Endothelial cell of umbilical vein (primary cell): ENCODE data around the gene MIB1. TPM values are rescaled to one million over a fixed set of nuclear protein-coding genes. Genes with fewer than 3 reads are reported as not detected.
A peak's percentile ranks its signal among the peaks of the same experiment; 100 is the strongest.

ENCODE experiments used
- BruUV-seq: library from RNA; stranded (reverse); fragments of 400-500 nt; replicated peaks from 2 replicates; lab custom pipeline; 2021; lab: Mats Ljungman, UMichigan
- CTCF ChIA-PET: fragments of 300-600, 350-600 bp; sonication (Branson Sonifier 250); formaldehyde crosslinking; loops from one replicate; lab custom pipeline; 2021; ENCODE audit warnings: antibody characterized with exemption, inconsistent platforms; lab: Charles Lee
- POLR2A ChIA-PET: fragments of 300-600, 350-600 bp; sonication (Branson Sonifier 250); formaldehyde crosslinking; loops from one replicate; lab custom pipeline; 2021; ENCODE audit warnings: antibody characterized with exemption, inconsistent platforms; lab: Charles Lee
- DNase-seq: peaks from one replicate; pipeline ENCODE4 v3.0.0-alpha.2; 2011; ENCODE audit warnings: low read depth, low spot score
- FAIRE-seq: peaks from 2 replicates; lab custom pipeline; 2011; peaks lifted over from hg19 to GRCh38; lab: Jason Lieb, UNC
- H2AFZ ChIP-seq: 2 replicates; pipeline ENCODE4 v1.6.0; 2012; ENCODE audit warnings: low read depth, low read length, control low read depth, inconsistent platforms
- H3K27ac ChIP-seq: 2 replicates; pipeline ENCODE4 v1.5.1; 2011; ENCODE audit warnings: low read depth, mild to moderate bottlenecking, control low read depth, low read length, moderate library complexity; ENCODE audit not compliant: insufficient read depth
- H3K27me3 ChIP-seq, 2 experiments: 2 replicates each; pipeline versions ENCODE4 v1.6.0 to v1.6.1; 2011; ENCODE audit warnings: low read length in 2 of 2, mixed read lengths in 1 of 2; ENCODE audit not compliant: control insufficient read depth in 2 of 2, insufficient read depth in 2 of 2
- H3K36me3 ChIP-seq, 2 experiments: 2 replicates in 1 of 2; 3 replicates in 1 of 2; pipeline ENCODE4 v1.5.1; 2011; ENCODE audit warnings: low read length in 2 of 2, mild to moderate bottlenecking in 1 of 2, moderate library complexity in 1 of 2; ENCODE audit not compliant: control insufficient read depth in 2 of 2, insufficient read depth in 2 of 2; ENCODE audit errors: extremely low read depth in 1 of 2
- H3K4me1 ChIP-seq: 3 replicates; pipeline ENCODE4 v1.5.1; 2011; ENCODE audit warnings: mild to moderate bottlenecking, low read length; ENCODE audit not compliant: control insufficient read depth, insufficient read depth; ENCODE audit errors: extremely low read depth
- H3K4me2 ChIP-seq: 2 replicates; pipeline ENCODE4 v1.6.1; 2011; ENCODE audit warnings: low read length, control low read depth, mixed read lengths; ENCODE audit not compliant: insufficient read depth
- H3K4me3 ChIP-seq, 3 experiments: fragments of 200-600 bp in 1 of 3; sonication (generic), shearing (Covaris generic) in 1 of 3; replicated peaks in 1 of 3; 2 replicates each; pipeline ENCODE4 v1.5.1; 2011 to 2016; ENCODE audit warnings: control low read depth in 3 of 3, low read length in 3 of 3, mild to moderate bottlenecking in 2 of 3, inconsistent platforms in 1 of 3, low read depth in 1 of 3, moderate library complexity in 1 of 3; ENCODE audit not compliant: insufficient read depth in 1 of 3
- H3K79me2 ChIP-seq: 2 replicates; pipeline ENCODE4 v1.6.0; 2012; ENCODE audit warnings: low read length, inconsistent platforms; ENCODE audit not compliant: control insufficient read depth, insufficient read depth
- H3K9ac ChIP-seq: replicated peaks from 2 replicates; pipeline ENCODE3; 2011; ENCODE audit warnings: low read length, control low read depth; ENCODE audit not compliant: insufficient read depth; ENCODE audit errors: extremely low read depth
- H3K9me1 ChIP-seq: replicated peaks from 3 replicates; pipeline ENCODE4 v1.6.0; 2011; ENCODE audit warnings: mild to moderate bottlenecking, low read length; ENCODE audit not compliant: control insufficient read depth, insufficient read depth; ENCODE audit errors: extremely low read depth
- H3K9me3 ChIP-seq: replicated peaks from 2 replicates; pipeline ENCODE4 v1.5.1; 2012; ENCODE audit warnings: low read length, inconsistent platforms; ENCODE audit not compliant: control insufficient read depth, insufficient read depth
- H4K20me1 ChIP-seq: replicated peaks from 2 replicates; pipeline ENCODE3; 2011; ENCODE audit warnings: mild to moderate bottlenecking, low read length; ENCODE audit not compliant: control insufficient read depth, insufficient read depth; ENCODE audit errors: extremely low read depth
- FOS ChIP-seq: IDR thresholded peaks from 2 replicates; pipeline ENCODE4 v1.6.1; 2011; ENCODE audit warnings: mild to moderate bottlenecking, low read length, moderate library complexity, borderline replicate concordance; ENCODE audit not compliant: insufficient read depth
- JUN ChIP-seq: IDR thresholded peaks from 2 replicates; pipeline ENCODE4 v1.6.1; 2011; ENCODE audit warnings: borderline replicate concordance, low read depth; ENCODE audit not compliant: insufficient read length, insufficient read depth
- MYC ChIP-seq: IDR thresholded peaks from one replicate; pipeline ENCODE4 v1.6.1; 2011; ENCODE audit warnings: mild to moderate bottlenecking, low read depth, low read length
- POLR2A ChIP-seq: IDR thresholded peaks from 2 replicates; pipeline ENCODE4 v1.6.1; 2012; ENCODE audit warnings: low read depth, mild to moderate bottlenecking, control low read depth, low read length
- POLR2AphosphoS5 ChIP-seq: IDR thresholded peaks from 2 replicates; pipeline ENCODE4 v1.6.1; 2012; ENCODE audit warnings: low read depth, mild to moderate bottlenecking, control low read depth, low read length, moderate library complexity; ENCODE audit not compliant: insufficient read depth
- dilution Hi-C: fragments of 300-500 bp; cut with MboI; formaldehyde crosslinking; loops from one replicate; pipeline ENCODE4 v1.15.0; 2019; ENCODE audit warnings: low sequenced_read_pairs; ENCODE audit not compliant: extremely low pct_ligation_motif_present
- intact Hi-C: fragments of 100-400 bp; cut with micrococcal nuclease; formaldehyde crosslinking; loops from one replicate; pipeline ENCODE4 v1.10.0; 2022
- polyA plus RNA-seq, 4 experiments: library from polyadenylated mRNA; depleted of rRNA in 3 of 4; stranded (reverse) in 3 of 4; unstranded in 1 of 4; fragments of >200 nt; gene quantifications; 2 replicates each; pipeline versions ENCODE4 v1.2.1 to v1.2.3, GENCODE V29; 2011 to 2012; ENCODE audit warnings: missing spikeins in 1 of 4
- total RNA-seq: library from RNA; stranded (reverse); gene quantifications from 2 replicates; pipeline ENCODE4 v1.2.3, GENCODE V29; 2021
- TF ChIP-seq, protein P1 (sequence below), 2 donors: IDR thresholded peaks; 1 replicate in 1 of 2; 2 replicates in 1 of 2; pipeline ENCODE4 v1.5.1; 2011; ENCODE audit warnings: low read length in 2 of 2, mild to moderate bottlenecking in 2 of 2, moderate library complexity in 2 of 2, control low read depth in 1 of 2, inconsistent platforms in 1 of 2, low read depth in 1 of 2; ENCODE audit not compliant: insufficient read depth in 1 of 2; ENCODE audit errors: extremely low read depth in 1 of 2
- TF ChIP-seq, protein P2 (sequence below): IDR thresholded peaks from 2 replicates; pipeline ENCODE4 v1.6.1; 2011; ENCODE audit not compliant: insufficient read depth, insufficient read length

Gene MIB1
- total and polyA plus RNA-seq, 2 donors (not counting 3 experiments of a cell fraction or from before 2014, with no cell fraction given) = 6.3 to 37.5 TPM

- intact Hi-C loops (loop anchor here (1.0 to 2.0 kb wide), 4 partner anchors 41 to 790 kb away; partner anchors contain the start of gene GATA6), dilution Hi-C loops (no loop called here)
- H3K4me2 ChIP-seq = no peak overlapping the region
- H3K9me3 ChIP-seq = no peaks in the 10 kb centered on the region
- no peak overlapping the region for H3K4me3 ChIP-seq
- no peaks in the 10 kb centered on the region for H4K20me1 ChIP-seq
- H3K9me1 ChIP-seq = no peaks in the 10 kb centered on the region
- H3K4me1 ChIP-seq = no peaks in the 10 kb centered on the region
- no peak overlapping the region for H3K27ac ChIP-seq
- ChIA-PET CTCF (interaction anchor here (1.0 to 10.2 kb wide), 5 partner anchors 9 to 658 kb away, joined by 3 to 148 read pairs (median 4); no protein-coding TSS in a partner anchor), POLR2A (no interaction called here)
- H3K36me3 ChIP-seq = no peaks in the 10 kb centered on the region
- no peak overlapping the region for H2AFZ ChIP-seq
- DNase-seq (peak; percentile 81), FAIRE-seq (peak; percentile 70)
- H3K9ac ChIP-seq = no peak overlapping the region
- BruUV-seq = no TSS peak
- H3K27me3 ChIP-seq = peaks cover 4% of the 10 kb centered on the region in 2 experiments
- H3K79me2 ChIP-seq = no peaks in the 10 kb centered on the region
- no peak for TF ChIP-seq JUN
- TF ChIP-seq POLR2AphosphoS5 = no peak
- no peak for TF ChIP-seq FOS
- TF ChIP-seq, protein P1, sequence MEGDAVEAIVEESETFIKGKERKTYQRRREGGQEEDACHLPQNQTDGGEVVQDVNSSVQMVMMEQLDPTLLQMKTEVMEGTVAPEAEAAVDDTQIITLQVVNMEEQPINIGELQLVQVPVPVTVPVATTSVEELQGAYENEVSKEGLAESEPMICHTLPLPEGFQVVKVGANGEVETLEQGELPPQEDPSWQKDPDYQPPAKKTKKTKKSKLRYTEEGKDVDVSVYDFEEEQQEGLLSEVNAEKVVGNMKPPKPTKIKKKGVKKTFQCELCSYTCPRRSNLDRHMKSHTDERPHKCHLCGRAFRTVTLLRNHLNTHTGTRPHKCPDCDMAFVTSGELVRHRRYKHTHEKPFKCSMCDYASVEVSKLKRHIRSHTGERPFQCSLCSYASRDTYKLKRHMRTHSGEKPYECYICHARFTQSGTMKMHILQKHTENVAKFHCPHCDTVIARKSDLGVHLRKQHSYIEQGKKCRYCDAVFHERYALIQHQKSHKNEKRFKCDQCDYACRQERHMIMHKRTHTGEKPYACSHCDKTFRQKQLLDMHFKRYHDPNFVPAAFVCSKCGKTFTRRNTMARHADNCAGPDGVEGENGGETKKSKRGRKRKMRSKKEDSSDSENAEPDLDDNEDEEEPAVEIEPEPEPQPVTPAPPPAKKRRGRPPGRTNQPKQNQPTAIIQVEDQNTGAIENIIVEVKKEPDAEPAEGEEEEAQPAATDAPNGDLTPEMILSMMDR (IDR thresholded peaks at IDR 0.05; ENCODE audit: extremely low read depth in 1 of 2, insufficient read depth in 1 of 2, low read depth in 1 of 2, low read length in 2 of 2) = peak; percentile 63 to 66
- no peak for TF ChIP-seq MYC
- TF ChIP-seq, protein P2, sequence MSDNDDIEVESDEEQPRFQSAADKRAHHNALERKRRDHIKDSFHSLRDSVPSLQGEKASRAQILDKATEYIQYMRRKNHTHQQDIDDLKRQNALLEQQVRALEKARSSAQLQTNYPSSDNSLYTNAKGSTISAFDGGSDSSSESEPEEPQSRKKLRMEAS = no peak
- no peak for TF ChIP-seq POLR2A
Observed at GRCh38 chr18:21914739-21915319, 174.2 kb downstream of the MIB1 start.
